ENCODE data around the gene TNIK. TPM values are rescaled to one million over a fixed set of nuclear protein-coding genes. Genes with fewer than 3 reads are reported as not detected.

The TNIK gene
- total RNA-seq, 4 donors from 2014 or later: 32.9 to 41.7 (median 38.0) TPM

GRCh38 chr3:171013822-171014748 is 446.1 kb downstream of the TNIK start:
- Histone ChIP-seq H3K36me3 (no peaks in the 10 kb centered on the region), H3K9me3 (no peaks in the 10 kb centered on the region), H3K27me3 (no peaks in the 10 kb centered on the region), H3K4me3 (no peak overlapping the region), H3K4me1 (no peaks in the 10 kb centered on the region), H3K27ac (no peak overlapping the region)
- 77 to 97% methylated on average over 5 of the region's 5 CpGs for WGBS, 2 donors (ENCODE audit: low coverage in 1 of 2)
- ATAC-seq: no peak
- TF ChIP-seq EP300 (IDR thresholded peaks at IDR 0.05) (no peak), CTCF (IDR thresholded peaks at IDR 0.05) (no peak), POLR2A (IDR thresholded peaks at IDR 0.05) (no peak), POLR2AphosphoS5 (IDR thresholded peaks at IDR 0.05) (no peak)

- Histone ChIP-seq H3K9me3 (no peaks in the 10 kb centered on the region), H3K4me3 (no peak overlapping the region), H3K4me1 (no peaks in the 10 kb centered on the region), H3K36me3 (no peaks in the 10 kb centered on the region), H3K27ac (no peak overlapping the region), H3K27me3 (no peaks in the 10 kb centered on the region)
- TF ChIP-seq EP300 (IDR thresholded peaks at IDR 0.05) (no peak), POLR2A (IDR thresholded peaks at IDR 0.05) (no peak), CTCF (IDR thresholded peaks at IDR 0.05) (no peak), POLR2AphosphoS5 (IDR thresholded peaks at IDR 0.05) (no peak)
- 90 to 94% methylated on average over 4 of the region's 4 CpGs for WGBS, 2 donors (ENCODE audit: low coverage in 1 of 2)
- no peak for ATAC-seq
Measured at GRCh38 chr3:171011873-171012336, 448.3 kb downstream of the TNIK start.

Small RNA genes lying within 50 kb of the gene (small RNA-seq; reads per million reads assigned to genes)
- gene MIR569: 0 reads per million in 4 donors
- gene RF00019: 0 reads per million in 4 donors
- 0 reads per million in 4 donors for gene RNU6-348P

All from gastroesophageal sphincter (tissue), 4 donors.